HG02840 (cell line): Measurements from ENCODE around the gene FRMD4A.
"Not testable (repeated sequence)": the region's sequence is repeated elsewhere in the genome, so short reads cannot be mapped to it uniquely, and the experiment has no call there.

Experiments used
- ATAC-seq: cut with Tn5 transposase; IDR thresholded peaks from one replicate; pipeline ENCODE4 v1.9.1; 2021; ENCODE audit warnings: mild to moderate bottlenecking, moderate library complexity, moderate number of reproducible peaks; ENCODE audit not compliant: unreplicated experiment, low FRiP score

The FRMD4A gene

DNA sequence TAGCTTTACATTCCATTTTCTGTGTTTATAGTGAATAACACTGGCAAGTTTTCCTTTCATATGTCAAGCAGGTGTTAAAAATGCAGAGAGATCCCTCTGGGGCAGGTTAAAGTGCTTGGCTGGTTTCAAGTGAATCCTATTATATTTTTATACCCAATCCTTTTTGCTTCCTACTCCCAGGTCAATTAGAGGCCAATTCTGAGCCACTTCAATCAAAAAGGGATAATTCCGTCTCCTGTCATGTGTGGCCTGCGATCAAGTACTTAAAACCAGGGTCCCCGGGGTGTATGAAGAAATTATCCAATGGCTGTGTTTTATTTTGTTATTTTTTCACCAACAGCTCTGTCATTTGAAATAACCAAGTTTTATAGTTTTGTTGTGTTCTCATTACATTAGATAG lies 430.8 kb downstream of the FRMD4A start:
- ATAC-seq, result no peak

DNA sequence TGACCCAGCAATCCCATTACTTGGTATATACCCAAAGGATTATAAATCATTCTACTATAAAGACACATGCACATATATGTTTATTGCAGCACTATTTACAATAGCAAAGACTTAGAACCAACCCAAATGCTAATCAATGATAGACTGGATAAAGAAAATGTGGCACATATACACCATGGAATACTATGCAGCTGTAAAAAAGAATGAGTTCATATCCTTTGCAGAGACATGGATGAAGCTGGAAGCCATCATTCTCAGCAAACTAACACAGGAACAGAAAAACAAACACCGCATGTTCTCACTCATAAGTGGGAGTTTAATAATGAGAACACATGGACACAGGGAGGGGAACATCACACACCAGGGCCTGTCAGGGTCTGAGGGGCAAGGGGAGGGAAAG lies 434.6 kb downstream of the FRMD4A start:
- not testable (repeated sequence) for ATAC-seq

DNA sequence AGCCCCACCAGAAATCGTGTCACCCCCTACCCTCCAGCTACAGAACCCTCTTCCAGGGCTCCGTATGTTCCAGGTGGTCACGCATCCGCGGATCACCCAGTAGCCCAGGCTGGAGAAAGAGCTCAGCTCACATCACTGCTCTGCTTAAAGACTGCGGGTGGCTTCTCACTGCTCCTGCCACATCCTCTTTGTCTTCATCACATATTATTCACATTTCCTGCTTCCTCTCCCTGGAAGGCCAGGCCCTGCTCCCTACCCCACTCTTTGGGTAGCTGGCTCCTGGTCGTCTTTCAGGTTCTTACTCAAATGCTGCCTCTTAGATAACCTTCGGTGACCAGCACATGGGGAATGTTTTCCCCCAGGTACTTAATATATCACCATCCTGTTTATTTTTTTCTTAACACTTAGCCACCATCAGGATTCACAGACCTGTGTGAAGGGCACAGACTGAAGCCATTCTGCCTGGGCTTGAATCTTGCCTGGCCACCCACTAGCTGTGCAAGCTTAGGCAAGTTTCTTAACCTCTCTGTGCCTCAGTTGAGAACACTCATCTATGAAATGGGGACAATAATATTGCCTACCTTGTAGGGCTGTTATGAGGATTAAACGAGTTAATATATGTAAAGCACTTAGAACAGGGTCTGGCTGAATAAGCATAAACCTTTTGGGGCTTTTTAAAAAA lies 436.2 kb downstream of the FRMD4A start:
- ATAC-seq, result no peak

DNA sequence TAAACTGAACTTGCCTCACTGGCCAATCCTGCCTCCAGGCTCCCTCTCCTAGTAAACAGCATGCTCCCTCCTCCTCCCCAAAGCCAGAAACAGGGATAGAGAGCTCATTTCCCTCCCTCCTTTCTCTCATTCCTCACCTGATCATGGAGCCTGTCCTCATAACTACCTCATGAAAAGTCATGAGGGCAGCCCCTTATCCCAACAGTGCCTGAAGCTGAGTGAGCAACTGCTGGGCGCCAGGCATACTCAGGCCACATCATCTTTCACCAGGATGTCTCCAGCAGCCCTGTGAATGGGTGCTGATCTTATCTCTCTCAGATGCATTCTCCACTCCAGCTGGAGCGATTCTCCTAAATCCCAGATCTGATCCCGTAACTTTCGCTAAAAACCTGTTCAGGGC lies 436.8 kb downstream of the FRMD4A start:
- no peak for ATAC-seq

GRCh38 chr10:13892871-13893270 lies 437.9 kb downstream of the FRMD4A start:
- ATAC-seq, result no peak

DNA sequence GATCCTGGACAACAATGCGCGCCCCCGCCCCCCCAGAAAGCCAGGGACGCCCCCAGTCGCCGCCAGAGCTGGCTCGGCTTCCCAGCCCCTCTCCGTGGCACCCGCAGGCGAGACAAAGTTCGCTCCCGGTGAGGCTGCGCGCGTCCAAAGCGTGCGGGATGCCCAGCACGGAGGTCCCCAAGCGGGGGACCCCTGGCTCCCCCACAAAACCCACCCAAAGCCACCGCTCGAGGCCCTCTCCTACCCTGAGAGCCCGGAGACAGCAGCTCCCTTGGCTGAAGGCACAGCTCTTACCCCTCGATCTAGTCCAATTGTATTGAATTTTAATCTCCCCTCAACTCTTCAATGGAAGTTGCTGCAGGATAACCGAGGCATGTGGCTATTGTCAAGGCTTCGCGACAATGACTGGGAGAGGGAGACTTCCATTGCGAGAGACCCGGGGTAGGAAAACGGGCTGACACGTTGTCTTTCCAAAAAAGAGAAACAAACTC lies 438.7 kb downstream of the FRMD4A start:
- ATAC-seq, result no peak

- ATAC-seq, result no peak
Measured at GRCh38 chr10:13891128-13892000, 439.4 kb downstream of the FRMD4A start.

- ATAC-seq, result no peak
Measured at GRCh38 chr10:13890233-13891127, 440.2 kb downstream of the FRMD4A start.

GRCh38 chr10:13887761-13888160 lies 443.0 kb downstream of the FRMD4A start:
- ATAC-seq, result no peak

GRCh38 chr10:13885238-13885990 lies 445.3 kb downstream of the FRMD4A start:
- no peak for ATAC-seq

GRCh38 chr10:13883636-13884444 lies 446.9 kb downstream of the FRMD4A start:
- ATAC-seq, result no peak

GRCh38 chr10:13882119-13882711 lies 448.5 kb downstream of the FRMD4A start:
- ATAC-seq, result no peak

DNA sequence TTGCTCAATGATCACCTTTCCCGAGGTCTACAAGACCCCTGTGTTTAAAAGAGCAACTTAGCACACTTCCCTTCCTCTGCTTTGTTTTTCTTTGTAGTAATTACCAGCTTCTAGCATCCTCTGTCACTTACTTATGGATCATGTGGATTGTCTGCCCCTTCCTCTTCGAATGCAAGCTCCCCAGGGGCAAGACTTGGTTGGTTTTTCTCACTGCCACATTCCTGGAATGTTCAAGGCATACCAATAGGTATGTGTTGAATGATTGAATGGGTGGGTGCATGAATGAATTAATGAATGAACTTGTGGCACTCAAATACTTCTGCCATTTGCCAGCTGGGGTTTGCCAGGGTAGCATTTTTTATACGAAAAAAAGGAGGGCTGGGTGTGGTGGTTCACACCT lies 450.0 kb downstream of the FRMD4A start:
- ATAC-seq, result no peak

DNA sequence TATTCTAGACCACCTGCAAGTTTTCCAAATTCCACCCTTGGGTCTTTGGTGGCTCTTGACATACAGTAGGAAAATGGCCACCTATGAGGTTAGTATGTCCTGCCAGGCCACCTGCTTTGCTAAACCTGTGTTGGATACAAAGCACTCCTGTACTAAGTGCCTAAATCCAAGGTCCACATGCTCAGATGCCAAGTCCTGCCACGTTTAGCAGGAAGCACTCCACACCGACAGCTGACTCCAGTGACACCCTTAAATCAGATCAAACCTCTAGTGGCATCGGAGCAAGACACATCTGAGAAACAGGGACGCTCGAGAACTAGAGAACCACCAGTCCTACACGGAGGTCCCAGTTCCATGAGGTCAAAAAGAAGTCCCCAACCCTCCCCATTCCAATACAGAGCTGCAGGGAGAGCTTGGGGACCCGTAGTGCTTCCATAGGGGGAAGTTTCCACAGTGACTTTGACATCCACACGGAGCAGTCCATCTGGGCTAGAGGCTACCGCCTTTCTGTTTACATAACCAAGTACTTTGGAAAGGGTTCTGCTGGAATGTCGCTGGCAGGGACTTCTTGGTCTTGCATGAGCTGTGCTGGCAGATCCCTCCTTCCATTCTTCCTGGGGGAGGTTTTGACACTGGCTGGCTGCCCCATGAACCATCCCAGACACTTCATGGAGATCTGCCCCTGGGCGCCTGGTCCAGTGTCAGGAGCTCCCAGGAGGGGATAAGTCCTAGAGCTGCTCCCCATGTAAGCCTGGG lies 453.4 kb downstream of the FRMD4A start:
- ATAC-seq, result no peak

GRCh38 chr10:13873196-13873595 lies 457.5 kb downstream of the FRMD4A start:
- no peak for ATAC-seq

- no peak for ATAC-seq
Measured at GRCh38 chr10:13872411-13872810, 458.3 kb downstream of the FRMD4A start.

DNA sequence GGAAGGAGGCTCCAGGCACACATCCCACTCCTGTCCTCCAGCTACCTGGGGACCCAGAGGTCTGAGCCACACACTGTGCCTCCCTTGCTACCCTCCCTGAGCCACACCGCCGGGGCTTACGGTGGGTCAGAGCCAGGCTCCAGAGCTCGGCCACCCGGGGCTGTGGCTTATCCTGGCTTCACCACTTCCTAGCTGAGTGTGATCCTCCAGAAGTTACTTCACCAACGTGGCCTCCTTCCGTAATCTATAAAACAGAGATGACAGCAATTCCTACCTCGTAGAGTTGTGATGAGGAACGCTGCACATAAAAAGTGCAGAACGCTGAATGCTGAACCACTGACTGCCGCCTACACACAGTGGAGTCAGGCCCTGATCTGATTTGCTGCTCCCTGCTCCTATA lies 458.9 kb downstream of the FRMD4A start:
- no peak for ATAC-seq

- ATAC-seq, result no peak
Measured at GRCh38 chr10:13871011-13871410, 459.7 kb downstream of the FRMD4A start.
